ENCODE data around the gene DLK1. TPM values are rescaled to one million over a fixed set of nuclear protein-coding genes. Genes with fewer than 3 reads are reported as not detected.

DLK1 gene
- total and polyA plus RNA-seq, 8 donors, result 0.25 to 1.7 (median 1.6) TPM; not detected in 1

GRCh38 chr14:100765296-100765695 is 38.6 kb downstream of the DLK1 start:
- H3K27ac ChIP-seq, result no peak overlapping the region
- H3K4me1 ChIP-seq, result no peaks in the 10 kb centered on the region
- DNase-seq (no peak), ATAC-seq (no peak)
- H3K4me3 ChIP-seq, result no peak overlapping the region
- H3K9me3 ChIP-seq, result no peaks in the 10 kb centered on the region
- H3K27me3 ChIP-seq, result peaks cover 0 to 10% of the 10 kb centered on the region in 2 donors
- no peaks in the 10 kb centered on the region for H3K36me3 ChIP-seq
- TF ChIP-seq CTCF (IDR thresholded peaks at IDR 0.05), result no peak
- intact Hi-C loops (cut with DNase I), result no loop called here

- DNase-seq (no peak), ATAC-seq (no peak)
- Histone ChIP-seq H3K4me1 (no peaks in the 10 kb centered on the region), H3K4me3 (no peak overlapping the region), H3K36me3 (no peaks in the 10 kb centered on the region), H3K27ac (no peak overlapping the region), H3K27me3 (peaks cover 0 to 10% of the 10 kb centered on the region in 2 donors), H3K9me3 (peaks cover 0 to 3% of the 10 kb centered on the region in 2 donors)
- TF ChIP-seq CTCF (IDR thresholded peaks at IDR 0.05), result no peak
- intact Hi-C loops (cut with DNase I), result no loop called here
Measured at GRCh38 chr14:100765991-100766390, 39.3 kb downstream of the DLK1 start.

DNA sequence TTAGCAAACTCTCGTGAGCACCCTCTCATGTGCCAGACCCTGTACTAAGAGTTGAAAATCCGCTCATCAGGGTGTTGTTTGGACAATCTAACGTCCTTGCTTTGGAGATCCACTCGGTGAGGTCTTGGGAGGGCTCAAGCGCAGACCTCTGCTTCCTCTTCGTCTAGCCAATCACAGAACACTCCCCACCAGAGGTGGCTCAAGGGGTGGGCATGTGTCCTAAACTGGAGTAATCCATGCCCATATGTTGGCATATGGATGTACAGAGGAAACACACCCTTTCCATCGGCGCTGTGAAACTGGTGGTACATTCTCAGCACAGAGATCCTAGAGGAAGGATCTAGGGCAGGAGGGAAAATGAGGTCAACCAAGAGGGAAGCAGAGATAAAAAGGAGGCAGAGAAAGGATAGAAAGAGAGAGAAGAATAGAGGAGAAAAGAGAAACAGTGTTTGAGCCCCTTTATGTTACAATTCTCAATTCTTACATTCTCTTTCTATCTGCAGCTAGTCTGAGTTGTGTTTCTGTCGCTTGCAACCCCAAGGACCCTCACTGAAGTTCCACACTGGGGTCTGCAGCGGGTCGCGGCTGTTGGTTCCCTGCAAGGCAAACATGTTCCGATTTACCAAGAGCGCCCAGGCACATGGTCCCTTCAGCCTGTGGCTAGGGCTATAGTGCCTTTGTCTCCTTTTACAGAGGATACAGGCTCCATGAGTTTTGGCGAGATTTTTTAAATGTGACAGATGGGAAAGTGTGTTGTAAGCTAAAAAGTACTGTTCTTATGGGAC is 40.5 kb downstream of the DLK1 start:
- Histone ChIP-seq H3K27me3 (peaks cover 0 to 10% of the 10 kb centered on the region in 2 donors), H3K27ac (no peak overlapping the region), H3K36me3 (no peaks in the 10 kb centered on the region), H3K9me3 (peaks cover 0 to 4% of the 10 kb centered on the region in 2 donors), H3K4me3 (no peak overlapping the region), H3K4me1 (no peaks in the 10 kb centered on the region)
- intact Hi-C loops (cut with DNase I), result no loop called here
- no peak for TF ChIP-seq CTCF (IDR thresholded peaks at IDR 0.05)
- ATAC-seq, result no peak
- no peak for DNase-seq

GRCh38 chr14:100767788-100768536 is 41.3 kb downstream of the DLK1 start:
- H3K4me3 ChIP-seq, result no peak overlapping the region
- DNase-seq (no peak), ATAC-seq (no peak)
- H3K27ac ChIP-seq, result no peak overlapping the region
- H3K27me3 ChIP-seq, result peaks cover 0 to 10% of the 10 kb centered on the region in 2 donors
- H3K36me3 ChIP-seq, result no peaks in the 10 kb centered on the region
- H3K9me3 ChIP-seq, result peaks cover 0 to 4% of the 10 kb centered on the region in 2 donors
- TF ChIP-seq CTCF (IDR thresholded peaks at IDR 0.05), result no peak
- no peaks in the 10 kb centered on the region for H3K4me1 ChIP-seq
- intact Hi-C loops (cut with DNase I), result no loop called here
